PC-9 (cell line): ENCODE measurements around the gene PRDM16. TPM values are rescaled to one million over a fixed set of nuclear protein-coding genes. Genes with fewer than 3 reads are reported as not detected.

Experiments used
- BruUV-seq: library from RNA; stranded (reverse); fragments of 400-500 nt; replicated peaks from 2 replicates; lab custom pipeline; 2021; lab: Mats Ljungman, UMichigan
- CTCF ChIA-PET: fragments of 300-600 bp; sonication (Branson Sonifier 250); formaldehyde crosslinking; loops from one replicate; lab custom pipeline; 2022; ENCODE audit warnings: antibody characterized with exemption; lab: Charles Lee
- POLR2A ChIA-PET: fragments of 300-600 bp; sonication (Branson Sonifier 250); formaldehyde crosslinking; loops from one replicate; lab custom pipeline; 2022; ENCODE audit warnings: antibody characterized with exemption; ENCODE audit not compliant: unreplicated experiment; lab: Charles Lee
- DNase-seq, 2 experiments: peaks; one replicate each; pipeline versions ENCODE4 v3.0.0 to v3.0.0-alpha.2; 2015 to 2022; ENCODE audit warnings: mixed read lengths in 1 of 2
- H2AFZ ChIP-seq: fragments of 200-600 bp; sonication (generic); 2 replicates; pipeline ENCODE4 v1.8.1; 2017; ENCODE audit warnings: antibody characterized with exemption
- H3F3A ChIP-seq: fragments of 200-600 bp; sonication (generic); 2 replicates; pipeline ENCODE4 v1.8.1; 2017; ENCODE audit warnings: antibody characterized with exemption, mild to moderate bottlenecking, low read depth; ENCODE audit not compliant: insufficient read depth
- H3K27ac ChIP-seq: fragments of 200-600 bp; sonication (generic); 2 replicates; pipeline ENCODE4 v1.6.1; 2016; ENCODE audit warnings: mixed run types
- H3K27me3 ChIP-seq: fragments of 200-600 bp; sonication (generic); 2 replicates; pipeline ENCODE4 v1.6.1; 2016; ENCODE audit warnings: low read depth, mixed run types; ENCODE audit not compliant: insufficient read depth
- H3K36me3 ChIP-seq: fragments of 200-600 bp; sonication (generic); 2 replicates; pipeline ENCODE4 v1.6.1; 2016; ENCODE audit warnings: low read depth, mixed run types
- H3K4me1 ChIP-seq: fragments of 200-600 bp; sonication (generic); replicated peaks from 2 replicates; pipeline ENCODE4 v1.6.1; 2016; ENCODE audit warnings: mixed run types; ENCODE audit not compliant: insufficient read depth
- H3K4me2 ChIP-seq: fragments of 200-600 bp; sonication (generic); 2 replicates; pipeline ENCODE4 v1.6.1; 2017; ENCODE audit warnings: mixed run types
- H3K4me3 ChIP-seq: fragments of 200-600 bp; sonication (generic); 2 replicates; pipeline ENCODE4 v1.6.1; 2016; ENCODE audit warnings: mixed run types
- H3K79me2 ChIP-seq: fragments of 200-600 bp; sonication (generic); 2 replicates; pipeline ENCODE4 v1.6.1; 2017; ENCODE audit warnings: low read depth, mixed run types
- H3K9me2 ChIP-seq: fragments of 200-600 bp; sonication (generic); 2 replicates; pipeline ENCODE4 v1.8.1; 2017; ENCODE audit warnings: mild to moderate bottlenecking; ENCODE audit not compliant: insufficient read depth
- H3K9me3 ChIP-seq: fragments of 200-600 bp; sonication (generic); 2 replicates; pipeline ENCODE4 v1.8.1; 2016; ENCODE audit warnings: low read depth; ENCODE audit not compliant: insufficient read depth
- H4K20me1 ChIP-seq: fragments of 200-600 bp; sonication (generic); 2 replicates; pipeline ENCODE4 v1.8.1; 2017; ENCODE audit not compliant: insufficient read depth
- EZH2 ChIP-seq: fragments of 200-600 bp; sonication (generic); IDR thresholded peaks from 2 replicates; pipeline ENCODE4 v1.8.0; 2017; ENCODE audit warnings: antibody characterized with exemption, low read depth
- intact Hi-C: fragments of 100-400 bp; cut with micrococcal nuclease; formaldehyde crosslinking; loops from one replicate; pipeline ENCODE4 v1.10.0; 2022; ENCODE audit not compliant: unreplicated experiment
- total RNA-seq: library from RNA; stranded (reverse); gene quantifications from 2 replicates; pipeline ENCODE4 v1.2.3, GENCODE V29; 2021
- TF ChIP-seq, protein P1 (sequence below): fragments of 200-600 bp; sonication (generic); conservative IDR thresholded peaks from 2 replicates; pipeline ENCODE4 v1.6.1; 2017; ENCODE audit warnings: mixed run types, antibody characterized with exemption, mild to moderate bottlenecking, moderate library complexity

The PRDM16 gene
- total RNA-seq, 1 experiment from 2014 or later: not detected

DNA sequence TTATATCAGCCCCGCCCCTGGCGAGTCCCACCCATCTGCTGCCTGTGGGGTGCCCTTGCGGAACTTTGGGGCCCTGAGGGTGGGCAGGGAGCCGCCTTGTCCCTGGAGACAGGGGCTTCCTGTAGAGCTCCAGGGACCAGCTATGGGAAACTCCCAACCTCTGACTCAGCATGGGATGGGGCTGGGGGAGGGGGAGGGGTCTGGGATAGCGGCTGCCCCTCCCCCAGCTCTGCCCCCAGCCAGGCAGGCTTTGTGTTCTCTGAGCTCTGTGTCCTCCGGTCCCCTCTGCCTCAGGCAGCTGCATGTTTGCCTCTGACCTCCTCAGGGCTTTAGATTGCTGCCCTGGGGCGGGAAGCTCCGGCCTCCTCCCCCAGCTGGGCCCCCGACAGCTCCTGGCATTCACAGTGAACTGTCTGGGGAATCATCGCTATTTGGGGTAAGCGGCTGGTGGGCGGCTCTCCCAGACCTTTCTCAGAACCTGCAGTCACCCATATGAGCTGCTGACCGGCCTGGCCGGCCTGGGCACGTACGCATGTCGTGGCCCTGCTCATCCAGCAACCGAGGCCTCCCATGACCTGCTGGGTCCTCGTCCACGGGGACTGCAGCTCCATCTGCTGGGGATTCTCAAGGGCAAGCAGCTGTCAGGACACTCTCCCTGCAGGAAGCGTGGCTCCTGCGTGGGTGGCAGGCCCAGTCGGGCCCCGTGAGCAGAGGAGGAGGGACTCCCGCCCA, 402.5 kb downstream of the PRDM16 start:
- intact Hi-C loops: no loop called here
- Histone ChIP-seq H3K4me1 (no peaks in the 10 kb centered on the region), H4K20me1 (no peaks in the 10 kb centered on the region; the same call in 1 of the 2 replicates), H3K79me2 (no peaks in the 10 kb centered on the region), H3F3A (peaks cover 7% of the 10 kb centered on the region; the same call in 1 of the 2 replicates), H3K4me2 (no peak overlapping the region), H3K9me3 (no peaks in the 10 kb centered on the region), H3K9me2 (no peaks in the 10 kb centered on the region), H2AFZ (no peak overlapping the region), H3K36me3 (no peaks in the 10 kb centered on the region), H3K27ac (no peak overlapping the region), H3K27me3 (no peaks in the 10 kb centered on the region), H3K4me3 (no peak overlapping the region)
- ChIA-PET POLR2A (no interaction called here), CTCF (interaction anchor here (0.6 to 1.1 kb wide), 2 partner anchors 14 to 18 kb away, joined by 5 to 6 read pairs; no protein-coding TSS in a partner anchor)
- BruUV-seq: no TSS peak
- DNase-seq: no peak
- TF ChIP-seq, protein P1, sequence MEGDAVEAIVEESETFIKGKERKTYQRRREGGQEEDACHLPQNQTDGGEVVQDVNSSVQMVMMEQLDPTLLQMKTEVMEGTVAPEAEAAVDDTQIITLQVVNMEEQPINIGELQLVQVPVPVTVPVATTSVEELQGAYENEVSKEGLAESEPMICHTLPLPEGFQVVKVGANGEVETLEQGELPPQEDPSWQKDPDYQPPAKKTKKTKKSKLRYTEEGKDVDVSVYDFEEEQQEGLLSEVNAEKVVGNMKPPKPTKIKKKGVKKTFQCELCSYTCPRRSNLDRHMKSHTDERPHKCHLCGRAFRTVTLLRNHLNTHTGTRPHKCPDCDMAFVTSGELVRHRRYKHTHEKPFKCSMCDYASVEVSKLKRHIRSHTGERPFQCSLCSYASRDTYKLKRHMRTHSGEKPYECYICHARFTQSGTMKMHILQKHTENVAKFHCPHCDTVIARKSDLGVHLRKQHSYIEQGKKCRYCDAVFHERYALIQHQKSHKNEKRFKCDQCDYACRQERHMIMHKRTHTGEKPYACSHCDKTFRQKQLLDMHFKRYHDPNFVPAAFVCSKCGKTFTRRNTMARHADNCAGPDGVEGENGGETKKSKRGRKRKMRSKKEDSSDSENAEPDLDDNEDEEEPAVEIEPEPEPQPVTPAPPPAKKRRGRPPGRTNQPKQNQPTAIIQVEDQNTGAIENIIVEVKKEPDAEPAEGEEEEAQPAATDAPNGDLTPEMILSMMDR: no peak
- TF ChIP-seq EZH2: no peak

DNA sequence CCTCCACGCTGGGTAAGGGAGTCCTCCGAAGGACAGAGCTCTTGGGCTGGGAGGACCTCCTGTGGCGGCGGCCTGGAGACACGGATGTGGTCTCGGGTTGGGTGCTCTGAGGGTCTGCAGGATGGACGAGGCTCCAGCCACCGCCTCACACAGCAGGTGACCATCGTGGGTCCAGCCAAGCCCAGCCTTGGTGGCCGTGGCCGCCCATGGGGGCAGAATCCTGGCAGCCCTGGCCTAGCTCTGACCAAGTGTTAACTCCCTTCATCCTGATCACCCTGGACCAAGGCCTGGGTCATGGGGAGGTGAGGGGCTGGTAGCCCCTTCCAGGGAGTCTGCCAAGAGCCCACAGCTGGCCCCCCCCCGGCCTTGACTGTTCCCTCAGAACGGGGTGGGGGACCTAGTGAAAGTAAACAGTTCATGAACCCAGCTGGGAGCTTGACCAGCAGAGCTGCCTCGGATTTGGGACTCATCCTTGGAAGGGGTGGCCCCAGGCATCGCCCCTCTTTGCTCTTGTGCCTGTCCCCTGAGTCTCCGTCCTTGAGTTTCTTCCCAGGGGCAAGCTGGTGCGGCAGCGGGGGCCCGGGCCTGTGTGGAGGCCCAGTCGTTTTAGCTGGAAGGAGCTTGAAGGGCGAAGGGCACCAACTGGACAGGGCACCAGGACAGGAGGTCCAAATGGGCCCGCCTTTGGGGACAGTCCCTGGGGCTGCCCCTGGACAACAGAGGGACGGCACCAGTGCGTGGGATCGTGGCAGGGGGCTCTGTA, 403.3 kb downstream of the PRDM16 start:
- H3K27me3 ChIP-seq: no peaks in the 10 kb centered on the region
- POLR2A ChIA-PET: no interaction called here
- intact Hi-C loops: no loop called here
- no peak overlapping the region for H2AFZ ChIP-seq
- BruUV-seq: no TSS peak
- no peak for DNase-seq
- H3K9me3 ChIP-seq: no peaks in the 10 kb centered on the region
- no peaks in the 10 kb centered on the region; the same call in 1 of the 2 replicates for H4K20me1 ChIP-seq
- peaks cover 7% of the 10 kb centered on the region; the same call in 1 of the 2 replicates for H3F3A ChIP-seq
- no peak overlapping the region for H3K4me3 ChIP-seq
- no peaks in the 10 kb centered on the region for H3K79me2 ChIP-seq
- no peak overlapping the region for H3K27ac ChIP-seq
- H3K4me1 ChIP-seq: no peaks in the 10 kb centered on the region
- no peaks in the 10 kb centered on the region for H3K9me2 ChIP-seq
- no peak overlapping the region for H3K4me2 ChIP-seq
- CTCF ChIA-PET: interaction anchor here (1.1 kb wide), 1 partner anchor 19 kb away, joined by 6 read pairs; no protein-coding TSS in a partner anchor
- TF ChIP-seq, protein P1: no peak
- no peak for TF ChIP-seq EZH2
- no peaks in the 10 kb centered on the region for H3K36me3 ChIP-seq

DNA sequence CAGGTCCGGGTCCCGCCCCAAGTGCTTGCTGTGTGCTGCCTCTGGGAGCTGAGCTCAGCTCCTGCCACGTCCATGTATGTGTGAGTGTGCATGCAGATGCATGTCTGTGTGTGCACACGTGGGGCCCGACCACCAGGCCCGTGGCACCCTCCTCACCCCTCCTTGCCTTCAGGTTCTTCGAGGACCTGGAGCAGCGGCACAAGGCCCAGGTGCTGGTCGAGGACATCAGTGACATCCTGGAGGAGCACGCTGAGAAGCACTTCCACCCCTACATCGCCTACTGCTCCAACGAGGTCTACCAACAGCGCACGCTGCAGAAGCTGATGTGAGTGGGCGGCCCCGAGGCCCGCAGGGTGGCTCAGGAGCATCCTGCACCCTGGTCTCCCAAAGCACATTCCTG, 403.9 kb downstream of the PRDM16 start:
- POLR2A ChIA-PET: no interaction called here
- no peaks in the 10 kb centered on the region for H3K9me2 ChIP-seq
- H4K20me1 ChIP-seq: no peaks in the 10 kb centered on the region; the same call in 1 of the 2 replicates
- no peak for DNase-seq
- no peaks in the 10 kb centered on the region for H3K36me3 ChIP-seq
- H3K27me3 ChIP-seq: no peaks in the 10 kb centered on the region
- no peak overlapping the region for H3K4me3 ChIP-seq
- H3K4me1 ChIP-seq: no peaks in the 10 kb centered on the region
- H2AFZ ChIP-seq: no peak overlapping the region
- H3F3A ChIP-seq: peaks cover 12% of the 10 kb centered on the region; the same call in 1 of the 2 replicates
- no peaks in the 10 kb centered on the region for H3K79me2 ChIP-seq
- CTCF ChIA-PET: no interaction called here
- H3K4me2 ChIP-seq: no peak overlapping the region
- no peaks in the 10 kb centered on the region for H3K9me3 ChIP-seq
- no peak overlapping the region for H3K27ac ChIP-seq
- TF ChIP-seq EZH2: no peak
- TF ChIP-seq, protein P1: no peak
- intact Hi-C loops: no loop called here
- no TSS peak for BruUV-seq
